GM12878 (cell line): Measurements from ENCODE around the gene TAOK2.

Experiments
- CEBPB ChIP-seq, 2 experiments: fragments of 150-350 bp in 1 of 2; IDR thresholded peaks; 2 replicates each; pipeline ENCODE4 v1.6.1; 2012 to 2014; ENCODE audit warnings: low read depth in 2 of 2, low read length in 2 of 2, borderline replicate concordance in 1 of 2, inconsistent platforms in 1 of 2
- CTCF ChIP-seq, 3 experiments: IDR thresholded peaks in 2 of 3; conservative IDR thresholded peaks in 1 of 3; 2 replicates each; pipeline ENCODE4 v1.5.1; 2011; ENCODE audit warnings: low read depth in 3 of 3, low read length in 3 of 3, mild to moderate bottlenecking in 3 of 3, control low read depth in 2 of 3, moderate library complexity in 2 of 3, inconsistent platforms in 1 of 3, mixed read lengths in 1 of 3; ENCODE audit not compliant: control insufficient read depth in 2 of 3, insufficient read depth in 1 of 3; ENCODE audit errors: extremely low read depth in 1 of 3
- HCFC1 ChIP-seq: fragments of 150-350 bp; IDR thresholded peaks from 2 replicates; pipeline ENCODE4 v1.6.1; 2014; ENCODE audit warnings: low read length
- NFYB ChIP-seq: IDR thresholded peaks from 2 replicates; pipeline ENCODE4 v1.6.1; 2011; ENCODE audit warnings: low read depth, mild to moderate bottlenecking, low read length, improper control_type of control experiment, moderate library complexity; ENCODE audit not compliant: insufficient read depth
- POLR2AphosphoS2 ChIP-seq: IDR thresholded peaks from 2 replicates; pipeline ENCODE4 v1.6.1; 2011; ENCODE audit warnings: low read depth, mild to moderate bottlenecking, low read length, improper control_type of control experiment, moderate library complexity
- POLR2AphosphoS5 ChIP-seq: IDR thresholded peaks from 2 replicates; pipeline ENCODE4 v1.6.1; 2011; ENCODE audit warnings: mild to moderate bottlenecking, low read length, inconsistent platforms
- RAD21 ChIP-seq: IDR thresholded peaks from 2 replicates; pipeline ENCODE4 v1.6.1; 2011; ENCODE audit warnings: mild to moderate bottlenecking, low read depth, low read length, moderate library complexity; ENCODE audit not compliant: insufficient read depth
- SP1 ChIP-seq: IDR thresholded peaks from one replicate; pipeline ENCODE4 v1.6.1; 2011; ENCODE audit warnings: low read depth, low read length
- TCF12 ChIP-seq: IDR thresholded peaks from 2 replicates; pipeline ENCODE4 v1.6.1; 2011; ENCODE audit warnings: low read depth, mild to moderate bottlenecking, low read length
- TF ChIP-seq, protein P1 (sequence below): IDR thresholded peaks from 2 replicates; pipeline ENCODE4 v1.6.1; 2011; ENCODE audit warnings: low read depth, low read length, improper control_type of control experiment, borderline replicate concordance
- TF ChIP-seq, protein P2 (sequence below): fragments of 450-650 bp; IDR thresholded peaks from 2 replicates; pipeline ENCODE4 v1.6.1; 2018; ENCODE audit warnings: borderline replicate concordance, mild to moderate bottlenecking; ENCODE audit not compliant: partially characterized antibody

GRCh38 chr16:29968205-29968604, 5.5 kb upstream of the TAOK2 start:
- no peak for TF ChIP-seq POLR2AphosphoS5
- no peak for TF ChIP-seq NFYB
- TF ChIP-seq, protein P1, sequence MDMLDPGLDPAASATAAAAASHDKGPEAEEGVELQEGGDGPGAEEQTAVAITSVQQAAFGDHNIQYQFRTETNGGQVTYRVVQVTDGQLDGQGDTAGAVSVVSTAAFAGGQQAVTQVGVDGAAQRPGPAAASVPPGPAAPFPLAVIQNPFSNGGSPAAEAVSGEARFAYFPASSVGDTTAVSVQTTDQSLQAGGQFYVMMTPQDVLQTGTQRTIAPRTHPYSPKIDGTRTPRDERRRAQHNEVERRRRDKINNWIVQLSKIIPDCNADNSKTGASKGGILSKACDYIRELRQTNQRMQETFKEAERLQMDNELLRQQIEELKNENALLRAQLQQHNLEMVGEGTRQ, result no peak
- no peak for TF ChIP-seq CEBPB (IDR thresholded peaks at IDR 0.05; ENCODE audit: borderline replicate concordance in 1 of 2, low read depth in 2 of 2, low read length in 2 of 2)
- TF ChIP-seq CTCF (IDR thresholded peaks at IDR 0.05 in 2 of 3, conservative IDR thresholded peaks at IDR 0.05 in 1 of 3; ENCODE audit: control insufficient read depth in 2 of 3, extremely low read depth in 1 of 3, insufficient read depth in 1 of 3, low read depth in 3 of 3, low read length in 3 of 3), result no peak
- TF ChIP-seq SP1, result no peak
- no peak for TF ChIP-seq TCF12
- no peak for TF ChIP-seq POLR2AphosphoS2
- no peak for TF ChIP-seq RAD21
- TF ChIP-seq, protein P2, sequence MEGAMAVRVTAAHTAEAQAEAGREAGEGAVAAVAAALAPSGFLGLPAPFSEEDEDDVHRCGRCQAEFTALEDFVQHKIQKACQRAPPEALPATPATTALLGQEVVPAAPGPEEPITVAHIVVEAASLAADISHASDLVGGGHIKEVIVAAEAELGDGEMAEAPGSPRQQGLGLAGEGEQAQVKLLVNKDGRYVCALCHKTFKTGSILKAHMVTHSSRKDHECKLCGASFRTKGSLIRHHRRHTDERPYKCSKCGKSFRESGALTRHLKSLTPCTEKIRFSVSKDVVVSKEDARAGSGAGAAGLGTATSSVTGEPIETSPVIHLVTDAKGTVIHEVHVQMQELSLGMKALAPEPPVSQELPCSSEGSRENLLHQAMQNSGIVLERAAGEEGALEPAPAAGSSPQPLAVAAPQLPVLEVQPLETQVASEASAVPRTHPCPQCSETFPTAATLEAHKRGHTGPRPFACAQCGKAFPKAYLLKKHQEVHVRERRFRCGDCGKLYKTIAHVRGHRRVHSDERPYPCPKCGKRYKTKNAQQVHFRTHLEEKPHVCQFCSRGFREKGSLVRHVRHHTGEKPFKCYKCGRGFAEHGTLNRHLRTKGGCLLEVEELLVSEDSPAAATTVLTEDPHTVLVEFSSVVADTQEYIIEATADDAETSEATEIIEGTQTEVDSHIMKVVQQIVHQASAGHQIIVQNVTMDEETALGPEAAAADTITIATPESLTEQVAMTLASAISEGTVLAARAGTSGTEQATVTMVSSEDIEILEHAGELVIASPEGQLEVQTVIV, result no peak
- TF ChIP-seq HCFC1, result no peak
